Measurements from ENCODE around the gene ALPG.

Gene ALPG

GRCh38 chr2:232458051-232458660 is 51.5 kb downstream of the ALPG start:
- H3K4me3 ChIP-seq (ENCODE audit: low read depth, low read length): no peak overlapping the region
- no peak for DNase-seq (ENCODE audit: low read depth, low spot score)
- TF ChIP-seq CTCF (IDR thresholded peaks at IDR 0.05; ENCODE audit: insufficient read depth, low read length, missing control alignments): no peak
- ChIA-PET CTCF (interaction anchor here (1.3 to 1.6 kb wide), 2 partner anchors 11 to 14 kb away, joined by 3 to 6 read pairs; no protein-coding TSS in a partner anchor), POLR2A (no interaction called here)

- ChIA-PET POLR2A (no interaction called here), CTCF (interaction anchor here (0.8 to 1.6 kb wide), 3 partner anchors 12 to 17 kb away, joined by 3 to 6 read pairs (median 3); no protein-coding TSS in a partner anchor)
- DNase-seq (ENCODE audit: low read depth, low spot score): no peak
- H3K4me3 ChIP-seq (ENCODE audit: low read depth, low read length): no peak overlapping the region
- TF ChIP-seq CTCF (IDR thresholded peaks at IDR 0.05; ENCODE audit: insufficient read depth, low read length, missing control alignments): no peak
These were observed 52.2 kb downstream of the ALPG start for GRCh38 chr2:232458661-232459418.

GRCh38 chr2:232459419-232460035 is 52.9 kb downstream of the ALPG start:
- CTCF ChIA-PET: interaction anchor here (0.8 kb wide), 1 partner anchor 18 kb away, joined by 3 read pairs; no protein-coding TSS in a partner anchor
- DNase-seq (ENCODE audit: low read depth, low spot score): no peak
- POLR2A ChIA-PET: no interaction called here
- H3K4me3 ChIP-seq (ENCODE audit: low read depth, low read length): no peak overlapping the region
- TF ChIP-seq CTCF (IDR thresholded peaks at IDR 0.05; ENCODE audit: insufficient read depth, low read length, missing control alignments): no peak

GRCh38 chr2:232460171-232460570 is 53.5 kb downstream of the ALPG start:
- no peak for DNase-seq (ENCODE audit: low read depth, low spot score)
- POLR2A ChIA-PET: no interaction called here
- no peak for TF ChIP-seq CTCF (IDR thresholded peaks at IDR 0.05; ENCODE audit: insufficient read depth, low read length, missing control alignments)
- H3K4me3 ChIP-seq (ENCODE audit: low read depth, low read length): no peak overlapping the region
- CTCF ChIA-PET: no interaction called here

Measured in AG04449 (cell line).